Thyroid gland (tissue), 4 donors: ENCODE data around the gene PLA2G10.
"Not testable (repeated sequence)": the region's sequence is repeated elsewhere in the genome, so short reads cannot be mapped to it uniquely, and the experiment has no call there.

ENCODE experiments used
- CTCF ChIP-seq, 6 experiments: fragments of 200-600 bp in 3 of 6; fragments of 450-650 bp in 3 of 6; sonication (generic) in 3 of 6; IDR thresholded peaks; one replicate each; pipeline ENCODE4 v1.5.1; 2016 to 2019; ENCODE audit warnings: antibody characterized with exemption in 6 of 6, mild to moderate bottlenecking in 2 of 6, inconsistent platforms in 1 of 6, moderate library complexity in 1 of 6
- POLR2A ChIP-seq, 2 donors: fragments of 450-650 bp; IDR thresholded peaks; one replicate each; pipeline ENCODE4 v1.6.1; 2017; ENCODE audit warnings: antibody characterized with exemption in 2 of 2, mild to moderate bottlenecking in 2 of 2, moderate library complexity in 1 of 2

GRCh38 chr16:14694129-14694528 lies at the start of gene PLA2G10:
- not testable (repeated sequence) for TF ChIP-seq POLR2A, CTCF (IDR thresholded peaks at IDR 0.05)
